ENCODE data around the gene OR11H6. TPM values are rescaled to one million over a fixed set of nuclear protein-coding genes. Genes with fewer than 3 reads are reported as not detected.
"Not testable (repeated sequence)": the region's sequence is repeated elsewhere in the genome, so short reads cannot be mapped to it uniquely, and the experiment has no call there.

The OR11H6 gene
- total RNA-seq, 1 donor from 2014 or later = not detected

DNA sequence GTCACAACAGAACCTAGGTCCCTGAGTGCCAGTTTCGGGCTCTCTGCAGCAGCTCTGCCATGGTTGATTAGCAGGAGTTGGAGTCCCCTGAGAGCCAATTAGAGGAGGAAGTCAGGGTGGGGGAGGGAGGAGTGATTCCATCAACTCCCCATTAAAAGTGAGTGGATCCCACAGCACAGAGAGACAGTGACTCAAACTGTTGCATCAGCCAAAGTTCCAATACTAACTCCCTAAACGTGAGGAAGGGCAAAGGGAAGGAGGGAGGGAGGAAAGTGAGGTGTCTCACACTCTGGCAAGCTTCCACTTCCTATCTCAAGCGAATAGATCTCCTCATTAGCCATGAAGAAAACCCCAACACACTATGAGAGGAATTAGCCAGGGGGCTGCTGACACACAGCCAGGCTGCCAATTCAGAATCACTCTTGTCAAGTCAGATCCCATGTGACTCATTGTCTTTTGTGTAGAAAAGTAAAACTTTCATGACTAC lies 39.2 kb downstream of the OR11H6 start:
- DNase-seq (ENCODE audit: low read depth, low spot score) = no peak

GRCh38 chr14:20264361-20264760 lies 40.9 kb downstream of the OR11H6 start:
- DNase-seq (ENCODE audit: low read depth, low spot score) = not testable (repeated sequence)

DNA sequence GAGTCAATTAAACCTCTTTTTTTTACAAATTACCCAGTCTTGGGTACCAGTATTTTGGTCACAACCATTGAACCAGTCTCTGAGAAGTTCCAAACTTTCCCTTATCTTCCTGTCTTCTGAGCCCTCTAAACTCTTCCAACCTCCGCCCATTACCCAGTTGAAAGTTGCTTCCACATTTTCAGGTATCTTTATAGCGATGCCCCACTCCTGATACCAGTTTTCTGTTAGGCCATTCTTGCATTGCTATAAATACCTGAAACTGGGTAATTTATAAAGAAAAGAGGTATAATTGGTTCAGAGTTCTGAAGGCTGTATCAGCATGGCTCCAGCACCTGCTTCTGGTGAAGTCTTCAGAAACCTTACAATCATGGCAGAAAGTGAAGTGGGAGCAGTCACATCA lies 50.6 kb downstream of the OR11H6 start:
- no peak for DNase-seq (ENCODE audit: low read depth, low spot score)

Other genes starting within 250 kb of the OR11H6 start
- not detected in 2 replicates for gene OR4K15, start 248.1 kb upstream of the OR11H6 start, total RNA-seq
- not detected in 2 replicates for gene OR4Q2, start 221.5 kb upstream of the OR11H6 start, total RNA-seq
- not detected in 2 replicates for gene OR4K14, start 204.4 kb upstream of the OR11H6 start, total RNA-seq
- gene OR4K13, start 187.7 kb upstream of the OR11H6 start, total RNA-seq = not detected in 2 replicates
- not detected in 2 replicates for gene OR4L1, start 163.7 kb upstream of the OR11H6 start, total RNA-seq
- gene OR4K17, start 113.0 kb upstream of the OR11H6 start, total RNA-seq = not detected in 2 replicates
- not detected in 2 replicates for gene OR4N5, start 84.9 kb upstream of the OR11H6 start, total RNA-seq
- not detected in 2 replicates for gene OR11G2, start 32.8 kb upstream of the OR11H6 start, total RNA-seq
- not detected in 2 replicates for gene OR11H7, start 5.3 kb downstream of the OR11H6 start, total RNA-seq
- not detected in 2 replicates for gene OR11H4, start 15.6 kb downstream of the OR11H6 start, total RNA-seq
- gene TTC5, start 82.2 kb downstream of the OR11H6 start, total RNA-seq = 16.8 and 30.2 TPM in 2 replicates
- gene CCNB1IP1, start 109.6 kb downstream of the OR11H6 start, total RNA-seq = 26.7 and 49.1 TPM in 2 replicates
- gene PARP2, start 119.9 kb downstream of the OR11H6 start, total RNA-seq = 9.0 and 14.1 TPM in 2 replicates
- gene TEP1, start 189.8 kb downstream of the OR11H6 start, total RNA-seq = 16.6 and 28.2 TPM in 2 replicates
- under 0.01 and 0.04 TPM in 2 replicates for gene KLHL33, start 212.5 kb downstream of the OR11H6 start, total RNA-seq
- 38.4 and 42.6 TPM in 2 replicates for gene OSGEP, start 231.1 kb downstream of the OR11H6 start, total RNA-seq
- gene APEX1, start 231.5 kb downstream of the OR11H6 start, total RNA-seq = 128 and 143 TPM in 2 replicates
- 21.0 and 22.0 TPM in 2 replicates for gene PIP4P1, start 237.7 kb downstream of the OR11H6 start, total RNA-seq
- gene PNP, start 245.7 kb downstream of the OR11H6 start, total RNA-seq = 219 and 286 TPM in 2 replicates